ENCODE results near the gene ERGIC3.

GRCh38 chr20:35602851-35603495, 61.1 kb downstream of the ERGIC3 start:
- TF ChIP-seq SKIL (IDR thresholded peaks at IDR 0.05; ENCODE audit: low read depth, poor library complexity, severe bottlenecking) (no peak), USF1 (IDR thresholded peaks at IDR 0.05; ENCODE audit: borderline replicate concordance, extremely low read length, insufficient read depth, low read depth, low read length) (no peak), IKZF1 (conservative IDR thresholded peaks at IDR 0.05) (no peak), SMC3 (IDR thresholded peaks at IDR 0.05; ENCODE audit: borderline replicate concordance, low read length) (no peak), EZH2 (IDR thresholded peaks at IDR 0.05; ENCODE audit: borderline replicate concordance, control insufficient read depth, low read depth, low read length) (no peak), POLR2A (IDR thresholded peaks at IDR 0.05; ENCODE audit: low read depth, low read length) (no peak)

Measured in GM12878 (cell line).